HG03045 (cell line): ENCODE data around the gene UBE2L3.
"Not testable (repeated sequence)": the region's sequence is repeated elsewhere in the genome, so short reads cannot be mapped to it uniquely, and the experiment has no call there.

ENCODE experiments used
- ATAC-seq: cut with Tn5 transposase; IDR thresholded peaks from one replicate; pipeline ENCODE4 v1.9.1; 2021; ENCODE audit warnings: mild to moderate bottlenecking, moderate library complexity; ENCODE audit not compliant: unreplicated experiment

The UBE2L3 gene

GRCh38 chr22:21599053-21599893 lies 31.8 kb downstream of the UBE2L3 start:
- no peak for ATAC-seq

GRCh38 chr22:21602579-21602978 lies 35.1 kb downstream of the UBE2L3 start:
- no peak for ATAC-seq

- no peak for ATAC-seq
These were observed 36.5 kb downstream of the UBE2L3 start for GRCh38 chr22:21603973-21604372.

GRCh38 chr22:21605887-21606564 lies 38.5 kb downstream of the UBE2L3 start:
- ATAC-seq, result no peak

DNA sequence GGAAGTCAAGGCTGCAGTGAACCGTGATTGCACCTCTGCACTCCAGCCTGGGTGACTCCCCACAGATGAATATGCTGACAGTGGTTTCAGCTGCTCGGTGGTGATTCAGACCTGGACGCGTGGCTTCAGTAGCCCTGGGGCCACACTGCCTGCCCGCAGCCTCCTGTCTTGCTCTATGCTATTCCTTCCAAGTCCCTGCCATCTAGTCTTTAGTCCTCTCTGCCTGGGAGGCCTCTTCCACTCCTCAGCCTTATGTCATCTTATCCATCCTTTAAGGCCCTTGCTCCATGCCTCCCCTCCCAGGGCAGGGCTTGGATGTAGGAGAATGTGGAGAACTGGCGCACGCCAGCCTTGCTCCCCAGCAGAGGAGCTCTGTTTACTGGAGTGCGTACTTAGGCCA lies 39.3 kb downstream of the UBE2L3 start:
- no peak for ATAC-seq

GRCh38 chr22:21609556-21610157 lies 42.1 kb downstream of the UBE2L3 start:
- ATAC-seq, result not testable (repeated sequence)

DNA sequence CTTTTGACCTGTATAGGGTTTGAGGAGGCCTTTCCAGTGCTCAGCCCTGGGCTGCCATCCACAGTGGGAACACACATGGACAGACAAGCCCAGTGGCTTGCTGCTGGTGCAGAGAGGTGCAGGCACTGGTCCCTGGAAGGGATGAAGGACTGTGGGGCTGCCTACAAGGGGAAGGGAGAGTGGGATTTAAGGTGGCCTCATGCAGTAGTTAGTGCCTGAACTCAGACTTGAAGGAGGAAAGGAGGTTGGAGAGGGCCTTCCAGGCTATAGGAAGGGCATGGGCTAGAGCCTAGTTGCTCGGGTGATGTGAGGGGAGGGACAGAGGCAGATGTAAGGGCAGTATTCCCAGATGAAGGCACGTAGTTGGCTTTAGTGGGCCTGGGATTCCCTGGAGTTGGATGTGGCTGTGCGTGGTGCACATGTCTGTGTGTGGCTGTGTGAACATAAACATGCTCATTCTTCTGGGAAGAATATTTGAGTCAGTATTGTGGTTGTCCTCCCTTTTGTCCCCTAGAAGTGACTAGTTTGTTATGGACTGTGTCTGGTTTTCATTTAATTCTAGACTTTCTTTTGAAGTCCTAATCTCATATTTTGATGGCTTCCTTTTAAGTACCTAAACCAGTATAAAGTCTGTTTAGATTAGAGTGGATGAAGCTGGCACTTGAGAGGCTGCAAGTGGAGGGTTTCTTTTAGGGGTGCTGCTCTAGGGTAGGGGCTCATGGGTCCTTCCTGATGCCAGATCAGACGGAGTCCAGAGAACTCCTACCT lies 43.9 kb downstream of the UBE2L3 start:
- no peak for ATAC-seq

- ATAC-seq, result no peak
These were observed 45.3 kb downstream of the UBE2L3 start for GRCh38 chr22:21612858-21613257.

DNA sequence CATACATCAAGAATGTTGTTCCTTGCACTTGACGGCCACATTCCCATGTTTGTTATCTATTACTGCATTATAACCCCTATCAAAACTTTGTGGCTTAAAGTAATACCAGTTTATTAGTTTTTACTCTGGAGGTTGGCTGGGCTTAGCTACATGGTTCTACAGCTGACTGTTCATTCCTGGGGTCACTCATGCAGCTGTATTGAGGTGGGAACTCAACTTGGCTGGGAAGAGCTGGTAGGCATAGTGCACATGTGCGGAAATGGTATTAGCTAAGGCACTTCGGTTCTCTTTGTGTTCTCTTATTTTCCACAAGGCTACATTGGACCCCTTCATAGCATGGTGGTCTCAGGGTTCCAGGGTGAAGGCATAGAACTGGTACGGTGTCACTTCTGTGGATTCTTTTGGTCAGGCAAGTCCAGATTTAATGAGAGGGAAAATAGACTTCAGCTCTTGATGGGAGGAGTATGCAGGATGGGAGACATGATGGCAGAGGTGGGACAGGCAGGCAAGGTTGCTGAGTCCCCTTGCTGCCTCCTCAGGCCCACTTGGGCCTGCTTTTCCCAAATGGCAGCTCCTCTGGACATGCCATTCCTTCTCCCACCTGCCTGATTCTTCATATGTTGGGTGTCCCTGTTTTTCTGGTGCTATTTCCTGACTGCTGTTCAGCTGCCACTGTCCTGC lies 46.2 kb downstream of the UBE2L3 start:
- no peak for ATAC-seq

DNA sequence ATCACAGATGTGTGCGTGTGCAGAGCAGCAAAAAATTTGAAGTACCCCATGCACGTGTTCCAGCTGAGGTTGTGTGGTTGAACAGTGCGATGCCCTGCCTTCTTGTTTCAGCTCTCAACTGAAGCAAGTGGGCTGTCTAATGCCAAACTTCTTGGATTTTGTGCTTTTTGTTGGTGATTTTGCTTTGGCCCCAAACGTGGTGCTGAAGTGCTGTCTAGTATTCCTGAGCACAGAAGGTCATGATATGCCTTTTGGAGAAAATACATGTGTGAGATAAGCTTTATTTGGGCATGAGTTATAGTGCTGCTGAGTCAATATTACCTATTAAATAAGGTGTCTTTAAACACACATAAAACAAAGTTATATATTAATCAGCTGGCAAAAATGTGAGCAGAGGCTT lies 48.2 kb downstream of the UBE2L3 start:
- ATAC-seq, result no peak

GRCh38 chr22:21617337-21617736 lies 49.8 kb downstream of the UBE2L3 start:
- ATAC-seq, result not testable (repeated sequence)

- ATAC-seq, result no peak
These were observed 53.5 kb downstream of the UBE2L3 start for GRCh38 chr22:21621025-21621424.

- no peak for ATAC-seq
These were observed 54.8 kb downstream of the UBE2L3 start for GRCh38 chr22:21622011-21622918.

DNA sequence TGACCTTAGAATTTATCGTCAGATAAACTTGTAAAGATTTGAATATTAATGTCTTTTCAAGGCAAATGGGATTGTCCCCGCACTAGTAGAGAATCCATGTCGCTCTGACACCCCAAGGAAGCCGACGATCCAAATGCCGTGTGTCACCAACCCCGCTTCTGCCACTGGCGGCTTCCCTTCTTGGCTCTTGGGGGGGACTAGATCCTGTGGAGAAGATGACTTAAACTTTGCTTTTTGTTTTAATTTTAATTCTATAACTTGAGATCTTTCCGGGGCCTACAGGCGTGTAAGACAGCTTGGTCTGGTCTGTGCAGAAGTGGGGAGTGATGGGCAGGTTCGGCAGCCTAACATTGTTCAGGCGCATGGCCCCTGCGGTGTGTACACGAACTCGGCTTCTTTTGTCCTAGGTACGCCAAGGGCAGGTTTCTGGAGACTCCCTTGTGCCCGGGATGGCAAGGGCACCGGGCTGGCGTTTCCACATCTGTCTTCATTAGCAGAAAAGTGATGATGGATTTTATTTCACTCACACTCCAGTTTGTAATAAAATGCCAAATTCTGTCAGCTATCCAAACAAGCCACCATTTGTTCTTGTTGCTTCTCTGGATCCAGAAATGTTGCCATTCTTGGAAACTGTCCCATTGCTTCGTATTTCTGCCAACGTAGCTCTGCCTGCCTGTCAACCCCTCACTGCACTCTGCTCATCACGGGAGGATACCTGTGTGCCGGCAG lies 55.6 kb downstream of the UBE2L3 start:
- ATAC-seq, result no peak

DNA sequence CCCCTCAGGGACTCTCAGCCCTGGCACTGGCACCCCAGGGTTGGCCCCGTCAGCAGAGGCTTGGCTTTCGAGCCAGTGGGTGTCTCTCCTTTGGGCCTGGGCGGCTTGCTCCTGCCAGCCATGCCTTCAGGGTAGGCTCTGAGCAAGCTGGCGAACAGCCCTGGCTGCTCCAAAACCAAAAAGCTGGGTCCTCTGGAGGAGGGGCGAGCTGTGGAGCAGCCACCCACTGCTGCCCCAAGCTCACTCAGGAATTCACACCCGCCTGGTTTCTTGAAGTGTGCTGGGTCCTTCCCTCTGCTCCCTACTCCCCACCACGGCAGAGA lies 56.1 kb downstream of the UBE2L3 start:
- ATAC-seq, result no peak

- ATAC-seq, result no peak
These were observed 56.8 kb downstream of the UBE2L3 start for GRCh38 chr22:21624120-21624879.

- ATAC-seq, result no peak
These were observed 57.6 kb downstream of the UBE2L3 start for GRCh38 chr22:21624880-21625791.
